AG08395 (cell line): ENCODE results near the gene SIM2.

Experiments used
- DNase-seq: peaks from one replicate; pipeline ENCODE4 v3.0.0; 2012; ENCODE audit warnings: mixed read lengths, low spot score

SIM2 gene

DNA sequence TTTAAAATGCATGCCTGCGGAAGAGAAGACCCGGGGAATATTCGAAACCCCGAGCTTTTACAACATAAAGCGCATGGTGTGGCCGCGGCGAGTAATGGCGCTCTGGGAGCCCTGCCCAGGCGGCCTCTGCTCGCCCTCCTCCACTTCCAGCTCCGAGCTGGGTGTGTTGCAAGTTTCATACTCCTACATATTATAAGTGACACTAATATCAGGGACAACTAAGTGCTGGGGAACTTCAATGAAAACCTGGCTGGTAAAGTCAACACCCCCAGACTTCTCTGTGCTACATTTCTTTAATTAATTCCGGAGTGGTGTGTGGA, 11.8 kb downstream of the SIM2 start:
- no peak for DNase-seq

DNA sequence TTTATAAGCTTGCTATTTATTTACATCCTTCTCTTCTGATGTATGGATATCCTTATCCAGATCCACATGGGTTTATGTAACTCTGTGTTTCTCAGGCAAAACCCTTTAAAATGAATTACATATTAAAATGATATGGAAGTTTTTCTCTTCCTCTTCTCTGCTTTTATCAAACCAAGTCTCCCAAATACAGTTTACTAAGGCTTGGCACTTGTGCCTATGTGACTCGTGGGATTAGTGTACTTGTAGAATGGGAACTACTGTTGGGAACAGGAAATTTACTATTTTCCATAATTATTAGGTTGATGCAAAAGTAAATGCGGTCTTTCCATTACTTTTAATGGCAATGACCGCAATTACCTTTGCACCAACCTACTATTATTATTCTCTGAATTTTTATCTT, 14.8 kb downstream of the SIM2 start:
- no peak for DNase-seq

- no peak for DNase-seq
Observed at GRCh38 chr21:36716387-36716786, 17.5 kb downstream of the SIM2 start.

- no peak for DNase-seq
Observed at GRCh38 chr21:36716836-36717235, 17.9 kb downstream of the SIM2 start.

DNA sequence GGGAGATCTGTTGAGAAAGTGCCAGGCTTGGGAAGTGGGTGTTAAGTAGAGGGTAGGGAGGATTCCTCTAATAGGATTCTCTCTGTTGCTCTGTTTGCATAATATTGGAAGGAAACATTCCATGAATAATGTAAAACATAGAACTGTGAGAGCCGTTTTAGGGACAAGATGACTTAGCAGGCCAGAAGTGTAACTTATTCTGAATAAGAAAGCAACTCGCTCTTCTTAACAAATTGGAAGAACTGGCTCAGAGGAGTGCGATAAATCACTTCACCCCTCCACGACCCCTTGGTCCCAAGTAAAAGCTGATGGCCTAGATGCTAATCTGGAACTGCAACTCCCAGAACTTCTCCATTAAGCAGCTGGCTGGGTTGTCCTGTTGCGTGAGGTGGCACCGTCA, 19.1 kb downstream of the SIM2 start:
- DNase-seq = no peak

GRCh38 chr21:36718951-36719501, 20.1 kb downstream of the SIM2 start:
- no peak for DNase-seq

- DNase-seq = no peak
Observed at GRCh38 chr21:36719614-36720013, 20.7 kb downstream of the SIM2 start.

- no peak for DNase-seq
Observed at GRCh38 chr21:36721817-36722216, 22.9 kb downstream of the SIM2 start.

GRCh38 chr21:36722370-36723368, 23.8 kb downstream of the SIM2 start:
- no peak for DNase-seq

- no peak for DNase-seq
Observed at GRCh38 chr21:36723371-36723881, 24.5 kb downstream of the SIM2 start.

DNA sequence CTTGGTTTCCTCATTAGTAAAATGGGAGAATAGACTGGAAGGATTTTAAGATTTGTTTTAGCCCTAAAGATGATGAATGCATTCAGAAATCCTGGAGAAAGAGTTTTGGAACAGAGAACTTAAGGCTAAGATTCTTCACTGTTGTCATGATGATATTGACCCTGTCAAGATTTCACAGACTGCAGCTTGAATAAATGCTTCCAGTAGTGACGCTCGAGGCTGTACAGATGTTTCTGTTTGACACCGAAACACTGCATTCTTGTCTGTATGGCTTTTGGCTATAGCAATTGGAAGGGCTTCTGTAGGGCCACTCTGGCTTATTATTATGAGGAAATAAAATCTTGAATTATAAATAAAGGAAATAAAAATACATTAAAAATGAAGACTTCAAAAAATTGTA, 25.7 kb downstream of the SIM2 start:
- no peak for DNase-seq

DNA sequence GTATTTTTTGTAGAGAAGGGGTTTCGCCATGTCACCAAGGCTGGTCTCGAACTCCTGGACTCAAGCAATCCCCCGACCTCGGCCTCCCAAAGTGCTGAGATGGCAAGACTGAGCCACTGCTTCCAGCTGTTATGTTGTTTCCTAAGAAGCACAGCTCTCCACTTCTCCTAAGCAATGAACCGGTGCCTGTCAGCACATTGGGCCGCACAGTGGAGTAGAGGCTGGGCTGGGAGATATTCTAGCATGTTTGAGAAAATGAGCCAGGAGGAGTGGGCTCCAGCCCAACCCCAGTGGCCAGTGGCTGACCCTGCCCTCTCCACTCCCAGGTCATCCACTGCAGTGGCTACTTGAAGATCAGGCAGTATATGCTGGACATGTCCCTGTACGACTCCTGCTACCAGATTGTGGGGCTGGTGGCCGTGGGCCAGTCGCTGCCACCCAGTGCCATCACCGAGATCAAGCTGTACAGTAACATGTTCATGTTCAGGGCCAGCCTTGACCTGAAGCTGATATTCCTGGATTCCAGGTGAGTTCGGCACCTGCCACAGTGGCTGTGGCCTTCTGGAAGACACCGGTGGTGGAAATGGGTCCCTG, 27.0 kb downstream of the SIM2 start:
- no peak for DNase-seq

GRCh38 chr21:36727866-36728265, 29.0 kb downstream of the SIM2 start:
- DNase-seq = no peak

DNA sequence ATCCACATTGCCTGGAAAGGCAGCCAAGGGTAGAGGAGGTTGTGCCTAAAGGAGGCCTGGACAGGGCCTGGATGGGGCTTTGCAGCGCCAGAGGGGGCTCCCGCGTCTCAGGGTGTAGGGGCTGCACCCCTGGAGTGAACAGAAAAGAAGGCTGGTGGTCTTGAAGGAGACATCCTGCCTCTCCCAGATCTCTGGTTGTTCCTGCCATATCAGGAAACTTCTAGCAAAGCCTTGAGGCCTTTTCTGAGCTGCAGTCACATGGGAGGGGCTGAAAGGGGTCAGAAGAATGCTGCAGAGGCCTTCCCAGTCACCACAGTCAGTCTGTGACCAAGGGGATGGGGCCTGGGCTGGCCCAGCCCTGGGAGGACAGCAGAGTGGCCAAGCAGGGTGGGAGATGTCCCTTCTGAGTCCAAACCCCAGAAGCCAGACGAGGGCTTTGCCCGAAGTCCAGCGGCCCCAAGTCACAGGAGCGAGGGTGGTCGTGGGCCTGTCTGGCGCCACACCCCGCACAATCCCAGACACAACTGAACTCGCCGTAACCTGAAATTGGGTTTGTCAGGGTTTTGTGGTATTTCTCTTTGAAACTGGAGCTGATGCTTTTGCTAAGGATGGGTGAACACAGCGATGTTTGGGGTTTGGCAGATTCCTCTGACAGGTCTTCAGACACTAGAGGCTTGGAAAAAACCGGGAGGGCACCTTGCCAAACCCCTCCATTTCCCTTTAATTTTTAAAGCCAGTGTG, 29.6 kb downstream of the SIM2 start:
- DNase-seq = no peak

DNA sequence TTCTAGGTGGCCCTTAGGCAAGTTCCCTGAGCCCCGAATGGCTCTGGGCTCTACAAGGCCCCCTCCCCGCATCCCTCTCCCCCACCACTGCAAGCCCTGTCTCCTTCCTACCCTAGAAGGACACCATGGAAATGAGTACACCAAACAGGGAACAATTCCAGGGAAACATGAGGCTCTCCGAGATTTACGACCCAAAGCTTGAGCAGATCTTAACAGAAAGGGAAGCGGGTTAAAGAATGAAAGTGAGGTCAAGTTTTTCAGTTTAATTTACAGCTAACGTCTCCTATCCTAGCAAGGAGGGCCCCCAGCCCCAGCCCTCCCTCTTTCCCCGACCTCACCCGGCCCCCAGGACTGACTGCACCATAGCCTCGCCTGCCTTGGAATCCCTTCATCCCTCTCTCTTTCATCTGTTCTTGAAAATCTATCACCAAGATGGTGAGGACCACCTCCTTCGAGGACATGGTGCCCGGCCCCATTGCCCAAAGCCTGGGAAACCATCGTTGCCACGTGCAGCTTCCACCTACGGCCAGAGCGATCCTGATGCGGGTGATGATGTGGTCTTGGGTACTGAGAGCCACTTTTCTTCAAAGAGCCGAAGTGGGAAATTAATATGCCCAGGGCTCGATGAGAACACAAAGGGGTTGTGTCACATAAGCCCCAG, 30.5 kb downstream of the SIM2 start:
- DNase-seq = no peak

DNA sequence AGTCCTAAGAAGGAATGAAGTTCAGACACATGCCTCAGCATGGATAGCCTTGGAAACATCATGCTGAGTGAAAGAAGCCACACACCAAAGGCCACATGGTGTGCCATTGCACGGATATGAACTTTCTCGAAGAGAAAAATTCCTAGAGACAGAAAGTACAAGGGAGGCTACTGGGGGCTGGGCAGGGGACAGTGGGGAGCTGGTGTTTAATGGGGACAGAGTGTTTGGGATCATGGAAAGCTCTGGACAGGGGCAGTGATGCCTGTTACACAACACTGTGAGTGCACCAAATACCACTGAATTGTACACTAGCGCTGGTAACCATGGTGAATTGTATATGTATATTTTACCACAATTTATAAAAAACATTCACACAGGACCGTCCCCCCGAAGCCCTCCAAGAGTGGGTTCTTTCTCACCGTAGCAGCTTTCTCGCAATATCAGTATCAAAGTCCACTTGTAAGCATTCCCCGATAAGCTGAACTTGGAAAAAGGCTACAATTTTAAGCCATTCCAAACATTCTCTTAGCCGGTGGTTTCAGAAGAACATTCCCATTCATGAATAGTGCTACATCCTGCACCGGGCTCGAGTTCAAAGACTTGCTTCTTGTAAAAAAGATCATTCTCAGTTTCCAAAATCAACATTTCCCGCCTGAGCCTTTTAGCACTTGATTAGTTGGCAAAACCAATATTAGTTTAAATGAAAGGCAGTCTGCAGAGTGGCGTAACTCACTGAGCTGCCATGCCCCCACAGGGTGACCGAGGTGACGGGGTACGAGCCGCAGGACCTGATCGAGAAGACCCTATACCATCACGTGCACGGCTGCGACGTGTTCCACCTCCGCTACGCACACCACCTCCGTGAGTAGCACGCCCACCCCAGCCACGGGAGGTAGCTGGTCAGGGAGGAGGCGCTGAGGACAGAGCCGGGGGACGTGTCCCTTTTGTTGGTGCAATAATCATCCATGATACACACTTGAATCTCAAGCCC, 31.7 kb downstream of the SIM2 start:
- DNase-seq = no peak

- no peak for DNase-seq
Observed at GRCh38 chr21:36732217-36732616, 33.3 kb downstream of the SIM2 start.

- no peak for DNase-seq
Observed at GRCh38 chr21:36732761-36733160, 33.8 kb downstream of the SIM2 start.

GRCh38 chr21:36733857-36734256, 34.9 kb downstream of the SIM2 start:
- no peak for DNase-seq

GRCh38 chr21:36734367-36735200, 35.7 kb downstream of the SIM2 start:
- no peak for DNase-seq
